HCT116 (cell line): Measurements from ENCODE around the gene SH2D6. TPM values are rescaled to one million over a fixed set of nuclear protein-coding genes. Genes with fewer than 3 reads are reported as not detected.
A peak's percentile ranks its signal among the peaks of the same experiment; 100 is the strongest.

Source experiments
- ATAC-seq: fragments of 200-7000 bp; cut with Tn5 transposase; 2 replicates; pipeline ENCODE4 v1.9.1; 2020; ENCODE audit warnings: mild to moderate bottlenecking, moderate library complexity
- BruUV-seq: library from RNA; stranded (reverse); fragments of 400-500 nt; replicated peaks from 2 replicates; lab custom pipeline; 2021; lab: Mats Ljungman, UMichigan
- CTCF ChIA-PET: fragments of 300-600 bp; sonication (Branson Sonifier 250); formaldehyde crosslinking; loops from one replicate; lab custom pipeline; 2021; ENCODE audit warnings: antibody characterized with exemption; lab: Charles Lee
- POLR2A ChIA-PET: fragments of 300-600, 350-600 bp; sonication (Branson Sonifier 250); formaldehyde crosslinking; loops from one replicate; lab custom pipeline; 2021; ENCODE audit warnings: antibody characterized with exemption; lab: Charles Lee
- RAD21 ChIA-PET, 2 experiments: fragments of 300-600 bp; sonication (Branson Sonifier 250); formaldehyde crosslinking; loops; one replicate each; lab custom pipeline; 2023; ENCODE audit warnings: low total read pairs in 2 of 2; ENCODE audit not compliant: uncharacterized antibody in 2 of 2, unreplicated experiment in 2 of 2, low non-redundant PET in 1 of 2; lab: Charles Lee
- DNase-seq: peaks from one replicate; pipeline ENCODE4 v3.0.0-alpha.2; 2010; ENCODE audit warnings: low read depth, low spot score
- H2AFZ ChIP-seq: fragments of 200-600 bp; shearing (Covaris generic), sonication (generic); 2 replicates; pipeline ENCODE4 v1.6.1; 2017; ENCODE audit warnings: low read depth, mixed run types, mixed read lengths, antibody characterized with exemption, low read length; ENCODE audit not compliant: poor library complexity, severe bottlenecking
- H3K27ac ChIP-seq: 2 replicates; pipeline ENCODE4 v1.5.1; 2012; ENCODE audit warnings: low read depth, low read length
- H3K27me3 ChIP-seq: fragments of 200-600 bp; sonication (generic); 2 replicates; pipeline ENCODE4 v1.6.1; 2016; ENCODE audit warnings: mixed run types, low read length, mixed read lengths; ENCODE audit not compliant: insufficient read depth
- H3K36me3 ChIP-seq, 2 experiments: fragments of 200-500 bp in 1 of 2; fragments of 200-600 bp in 1 of 2; sonication (Bioruptor generic) in 1 of 2; sonication (generic) in 1 of 2; 2 replicates each; pipeline versions ENCODE4 v1.5.1 to v1.6.1; 2014 to 2016; ENCODE audit warnings: low read length in 2 of 2, inconsistent platforms in 1 of 2, mixed read lengths in 1 of 2, mixed run types in 1 of 2; ENCODE audit not compliant: insufficient read depth in 2 of 2, control insufficient read depth in 1 of 2
- H3K4me1 ChIP-seq, 2 experiments: fragments of 200-600 bp in 1 of 2; sonication (generic) in 1 of 2; 2 replicates each; pipeline versions ENCODE4 v1.5.1 to v1.6.1; 2012 to 2017; ENCODE audit warnings: low read length in 2 of 2, inconsistent platforms in 1 of 2, mild to moderate bottlenecking in 1 of 2, mixed read lengths in 1 of 2, mixed run types in 1 of 2, moderate library complexity in 1 of 2; ENCODE audit not compliant: insufficient read depth in 2 of 2, control insufficient read depth in 1 of 2
- H3K4me2 ChIP-seq: fragments of 200-600 bp; sonication (generic); 2 replicates; pipeline ENCODE4 v1.6.1; 2017; ENCODE audit warnings: mixed run types, low read length, mixed read lengths
- H3K4me3 ChIP-seq, 2 experiments: fragments of 200-600 bp in 1 of 2; sonication (generic) in 1 of 2; replicated peaks in 1 of 2; 2 replicates each; pipeline ENCODE4 v1.5.1; 2011 to 2016; ENCODE audit warnings: low read length in 2 of 2, control low read depth in 1 of 2, low read depth in 1 of 2, mild to moderate bottlenecking in 1 of 2, mixed read lengths in 1 of 2, mixed run types in 1 of 2
- H3K79me2 ChIP-seq: fragments of 200-600 bp; sonication (generic); 2 replicates; pipeline ENCODE4 v1.6.1; 2017; ENCODE audit warnings: mild to moderate bottlenecking, mixed run types, low read length, moderate library complexity, mixed read lengths; ENCODE audit not compliant: insufficient read depth
- H3K9ac ChIP-seq: fragments of 200-600 bp; sonication (generic); 2 replicates; pipeline ENCODE4 v1.6.1; 2016; ENCODE audit warnings: low read length, mixed read lengths
- H3K9me2 ChIP-seq: fragments of 200-600 bp; sonication (generic), shearing (Covaris generic); 2 replicates; pipeline ENCODE4 v1.6.1; 2017; ENCODE audit warnings: mixed run types, mild to moderate bottlenecking, moderate library complexity; ENCODE audit not compliant: insufficient read depth
- H3K9me3 ChIP-seq, 2 experiments: fragments of 200-500 bp in 1 of 2; fragments of 200-600 bp in 1 of 2; sonication (Bioruptor generic) in 1 of 2; sonication (generic) in 1 of 2; 2 replicates each; pipeline ENCODE4 v1.6.1; 2014 to 2017; ENCODE audit warnings: low read length in 2 of 2, mixed read lengths in 2 of 2, inconsistent platforms in 1 of 2, low read depth in 1 of 2, mild to moderate bottlenecking in 1 of 2, mixed run types in 1 of 2, moderate library complexity in 1 of 2; ENCODE audit not compliant: control insufficient read depth in 1 of 2, insufficient read depth in 1 of 2
- H4K20me1 ChIP-seq: fragments of 200-600 bp; sonication (generic), shearing (Covaris generic); 2 replicates; pipeline ENCODE4 v1.6.1; 2017; ENCODE audit warnings: mixed run types, mild to moderate bottlenecking, moderate library complexity; ENCODE audit not compliant: insufficient read depth
- ATF3 ChIP-seq: IDR thresholded peaks from 2 replicates; pipeline ENCODE4 v1.6.1; 2012
- CEBPB ChIP-seq: IDR thresholded peaks from 2 replicates; pipeline ENCODE4 v1.6.1; 2012; ENCODE audit warnings: low read depth
- EGR1 ChIP-seq: IDR thresholded peaks from 2 replicates; pipeline ENCODE4 v1.6.1; 2012; ENCODE audit warnings: low read depth
- EZH2phosphoT487 ChIP-seq: fragments of 200-600 bp; IDR thresholded peaks from 2 replicates; pipeline ENCODE4 v1.6.1; 2018; ENCODE audit warnings: antibody characterized with exemption, borderline replicate concordance
- FOSL1 ChIP-seq: IDR thresholded peaks from 2 replicates; pipeline ENCODE4 v1.6.1; 2012; ENCODE audit warnings: low read depth
- MAX ChIP-seq: IDR thresholded peaks from 2 replicates; pipeline ENCODE4 v1.6.1; 2012
- POLR2A ChIP-seq: IDR thresholded peaks from 2 replicates; pipeline ENCODE4 v1.7.0; 2011; ENCODE audit warnings: borderline replicate concordance; ENCODE audit not compliant: insufficient read depth, insufficient read length; ENCODE audit errors: extremely low read depth
- RAD21 ChIP-seq: IDR thresholded peaks from 2 replicates; pipeline ENCODE4 v1.6.1; 2012; ENCODE audit warnings: low read depth, mild to moderate bottlenecking
- SP1 ChIP-seq: IDR thresholded peaks from 2 replicates; pipeline ENCODE4 v1.6.1; 2012; ENCODE audit warnings: low read depth
- TCF7L2 ChIP-seq: IDR thresholded peaks from 2 replicates; pipeline ENCODE4 v1.7.0; 2011; ENCODE audit warnings: borderline replicate concordance, inconsistent platforms; ENCODE audit not compliant: insufficient read depth, insufficient read length; ENCODE audit errors: extremely low read depth
- YY1 ChIP-seq: IDR thresholded peaks from 2 replicates; pipeline ENCODE4 v1.6.1; 2011; ENCODE audit warnings: low read length, low read depth, moderate library complexity, mild to moderate bottlenecking; ENCODE audit not compliant: insufficient replicate concordance; ENCODE audit errors: extremely low read depth
- ZFX ChIP-seq: fragments of 450-650 bp; IDR thresholded peaks from 2 replicates; pipeline ENCODE4 v1.6.1; 2017
- ZNF274 ChIP-seq: fragments of 200-500 bp; sonication (Bioruptor generic); IDR thresholded peaks from 2 replicates; pipeline ENCODE4 v1.6.1; 2014; ENCODE audit warnings: mild to moderate bottlenecking, low read depth, low read length, inconsistent platforms
- intact Hi-C: fragments of 100-400 bp; cut with micrococcal nuclease; formaldehyde crosslinking; loops from 2 replicates; pipeline ENCODE4 v1.10.0; 2022
- total RNA-seq: library from RNA; stranded (reverse); gene quantifications from one replicate; pipeline ENCODE4 v1.2.1, GENCODE V29; 2021; ENCODE audit not compliant: unreplicated experiment

Gene SH2D6
- total RNA-seq, 1 experiment from 2014 or later: 2.7 TPM

- CTCF ChIA-PET: interaction anchor here (0.7 to 4.8 kb wide), 5 partner anchors 8 to 129 kb away, joined by 3 to 118 read pairs (median 6); partner anchors contain the start of genes ELMOD3 and MAT2A
- Histone ChIP-seq H3K4me3 (no peak overlapping the region), H3K27ac (peak overlapping the region; percentile 40), H3K27me3 (no peaks in the 10 kb centered on the region), H3K9me2 (no peaks in the 10 kb centered on the region), H3K4me1 (peaks cover 35 to 43% of the 10 kb centered on the region in 2 experiments; a peak in 3 of 4 replicates), H3K36me3 (no peaks in the 10 kb centered on the region), H2AFZ (no peak overlapping the region), H4K20me1 (no peaks in the 10 kb centered on the region), H3K4me2 (peak overlapping the region; percentile 63), H3K79me2 (no peaks in the 10 kb centered on the region), H3K9me3 (no peaks in the 10 kb centered on the region), H3K9ac (no peak overlapping the region)
- DNase-seq: no peak
- intact Hi-C loops: loop anchor here (2.0 kb wide), 2 partner anchors 77 to 117 kb away; partner anchors contain the start of gene MAT2A
- ATAC-seq: no peak
- RAD21 ChIA-PET: interaction anchor here (0.7 to 4.0 kb wide), 7 partner anchors 78 to 216 kb away, joined by 3 to 25 read pairs (median 4); partner anchors contain the start of gene MAT2A (in 1 of the 2)
- no TSS peak for BruUV-seq
- POLR2A ChIA-PET: interaction anchor here (1.1 to 15.9 kb wide), 2 partner anchors 124 to 140 kb away, joined by 3 to 236 read pairs; partner anchors contain the start of genes GGCX and MAT2A
- TF ChIP-seq YY1 (no peak), EGR1 (no peak), FOSL1 (no peak), ZNF274 (no peak), ZFX (no peak), MAX (no peak), ATF3 (no peak), CEBPB (no peak), RAD21 (no peak), SP1 (no peak), TCF7L2 (no peak), POLR2A (no peak), EZH2phosphoT487 (no peak)
Observed at GRCh38 chr2:85421260-85422071, 3.0 kb downstream of the SH2D6 start.
